Keratinocyte (primary cell): Measurements from ENCODE around the gene TLN1. TPM values are rescaled to one million over a fixed set of nuclear protein-coding genes. Genes with fewer than 3 reads are reported as not detected.

ENCODE experiments used
- DNase-seq: peaks from one replicate; pipeline ENCODE4 v3.0.0-alpha.2; 2011; ENCODE audit warnings: low read depth, missing footprints, low spot score
- FAIRE-seq: peaks from 2 replicates; lab custom pipeline; 2011; peaks lifted over from hg19 to GRCh38; lab: Jason Lieb, UNC
- H2AFZ ChIP-seq: 2 replicates; pipeline ENCODE4 v1.6.0; 2012; ENCODE audit warnings: low read length, control low read depth, inconsistent platforms; ENCODE audit not compliant: control insufficient read depth
- H3K27ac ChIP-seq: 2 replicates; pipeline ENCODE4 v1.5.1; 2011; ENCODE audit warnings: low read length; ENCODE audit not compliant: control insufficient read depth, insufficient read depth
- H3K27me3 ChIP-seq: 3 replicates; pipeline ENCODE4 v1.6.0; 2011; ENCODE audit warnings: low read length; ENCODE audit not compliant: control insufficient read depth, insufficient read depth; ENCODE audit errors: extremely low read depth
- H3K36me3 ChIP-seq, 2 experiments: 2 replicates in 1 of 2; 3 replicates in 1 of 2; pipeline ENCODE4 v1.5.1; 2011; ENCODE audit warnings: low read length in 2 of 2, mild to moderate bottlenecking in 1 of 2; ENCODE audit not compliant: control insufficient read depth in 2 of 2, insufficient read depth in 2 of 2; ENCODE audit errors: extremely low read depth in 1 of 2
- H3K4me1 ChIP-seq: 3 replicates; pipeline ENCODE4 v1.5.1; 2011; ENCODE audit warnings: low read length; ENCODE audit not compliant: control insufficient read depth, insufficient read depth; ENCODE audit errors: extremely low read depth
- H3K4me2 ChIP-seq: 3 replicates; pipeline ENCODE4 v1.6.0; 2011; ENCODE audit warnings: low read depth, low read length; ENCODE audit not compliant: control insufficient read depth, insufficient read depth; ENCODE audit errors: extremely low read depth
- H3K4me3 ChIP-seq, 3 experiments: fragments of 200-600 bp in 1 of 3; sonication (generic) in 1 of 3; 2 replicates in 2 of 3; 3 replicates in 1 of 3; pipeline ENCODE4 v1.5.1; 2011 to 2016; ENCODE audit warnings: low read length in 3 of 3, mild to moderate bottlenecking in 3 of 3, control low read depth in 2 of 3, inconsistent platforms in 1 of 3, low read depth in 1 of 3, mixed read lengths in 1 of 3, mixed run types in 1 of 3, moderate library complexity in 1 of 3; ENCODE audit not compliant: control insufficient read depth in 2 of 3, insufficient read depth in 2 of 3; ENCODE audit errors: extremely low read depth in 1 of 3
- H3K79me2 ChIP-seq: 2 replicates; pipeline ENCODE4 v1.6.0; 2012; ENCODE audit warnings: low read length; ENCODE audit not compliant: control insufficient read depth, insufficient read depth
- H3K9ac ChIP-seq: 3 replicates; pipeline ENCODE4 v1.6.0; 2011; ENCODE audit warnings: low read length; ENCODE audit not compliant: control insufficient read depth, insufficient read depth; ENCODE audit errors: extremely low read depth
- H3K9me1 ChIP-seq: 3 replicates; pipeline ENCODE4 v1.6.0; 2011; ENCODE audit warnings: low read length; ENCODE audit not compliant: control insufficient read depth, insufficient read depth; ENCODE audit errors: extremely low read depth
- H3K9me3 ChIP-seq: 2 replicates; pipeline ENCODE4 v1.5.1; 2012; ENCODE audit warnings: low read depth, low read length; ENCODE audit not compliant: control insufficient read depth
- H4K20me1 ChIP-seq: 3 replicates; pipeline ENCODE4 v1.6.0; 2011; ENCODE audit warnings: low read length; ENCODE audit not compliant: control insufficient read depth, insufficient read depth; ENCODE audit errors: extremely low read depth
- EZH2 ChIP-seq: IDR thresholded peaks from one replicate; pipeline ENCODE4 v1.6.1; 2012; ENCODE audit warnings: inconsistent platforms, mild to moderate bottlenecking, low read length, moderate library complexity
- dilution Hi-C: fragments of 300-500 bp; cut with MboI; formaldehyde crosslinking; loops from one replicate; pipeline ENCODE4 v1.7.0; 2020; ENCODE audit warnings: low sequenced_read_pairs; ENCODE audit not compliant: extremely low pct_ligation_motif_present
- polyA plus RNA-seq, 5 experiments: library from polyadenylated mRNA; depleted of rRNA in 3 of 5; stranded (reverse) in 3 of 5; stranded (forward) in 1 of 5; unstranded in 1 of 5; fragments of >200 nt; gene quantifications; 1 replicate in 1 of 5; 2 replicates in 3 of 5; 3 replicates in 1 of 5; pipeline versions ENCODE4 v1.2.1 to v1.2.3, GENCODE V29; 2011 to 2012; ENCODE audit warnings: missing spikeins in 2 of 5, low read depth in 1 of 5, low replicate concordance in 1 of 5
- TF ChIP-seq, protein P1 (sequence below), 3 experiments: IDR thresholded peaks in 1 of 3; conservative IDR thresholded peaks in 1 of 3; optimal IDR thresholded peaks in 1 of 3; 2 replicates in 2 of 3; 3 replicates in 1 of 3; pipeline versions ENCODE3 to v1.5.1; 2011; ENCODE audit warnings: low read length in 3 of 3, mild to moderate bottlenecking in 3 of 3, moderate library complexity in 2 of 3, control low read depth in 1 of 3, inconsistent platforms in 1 of 3; ENCODE audit not compliant: insufficient read depth in 2 of 3; ENCODE audit errors: extremely low read depth in 1 of 3

The TLN1 gene
- polyA plus RNA-seq, 1 donor (not counting 4 experiments of a cell fraction or from before 2014, with no cell fraction given) = 53.0 TPM

GRCh38 chr9:35748858-35749514 is 17.0 kb upstream of the TLN1 start, which contains the start of the genes GBA2 and RGP1:
Gene GBA2 (minus strand): TSS chr9:35749228. CDS start chr9:35748704, 524 bp downstream.
Gene RGP1 (plus strand): TSS chr9:35749287. CDS start chr9:35749756, 469 bp downstream.
- FAIRE-seq = no peak
- peaks cover 31 to 33% of the 10 kb centered on the region in 2 experiments for H3K36me3 ChIP-seq

GRCh38 chr9:35748242-35748857 is 16.4 kb upstream of the TLN1 start:
- Histone ChIP-seq H3K27ac (peak overlapping the region; percentile 48), H4K20me1 (peaks cover 5% of the 10 kb centered on the region), H3K9ac (peak overlapping the region; percentile 76), H3K4me3 (peak overlapping the region; percentile 73 to 80 (median 80)), H3K9me3 (no peaks in the 10 kb centered on the region), H2AFZ (no peak overlapping the region), H3K36me3 (peaks cover 28 to 36% of the 10 kb centered on the region in 2 experiments), H3K79me2 (peaks cover 43% of the 10 kb centered on the region), H3K27me3 (no peaks in the 10 kb centered on the region), H3K4me2 (peak overlapping the region; percentile 89), H3K9me1 (peaks cover 3% of the 10 kb centered on the region), H3K4me1 (peaks cover 24% of the 10 kb centered on the region)
- dilution Hi-C loops = no loop called here
- TF ChIP-seq EZH2 = no peak
- TF ChIP-seq, protein P1, sequence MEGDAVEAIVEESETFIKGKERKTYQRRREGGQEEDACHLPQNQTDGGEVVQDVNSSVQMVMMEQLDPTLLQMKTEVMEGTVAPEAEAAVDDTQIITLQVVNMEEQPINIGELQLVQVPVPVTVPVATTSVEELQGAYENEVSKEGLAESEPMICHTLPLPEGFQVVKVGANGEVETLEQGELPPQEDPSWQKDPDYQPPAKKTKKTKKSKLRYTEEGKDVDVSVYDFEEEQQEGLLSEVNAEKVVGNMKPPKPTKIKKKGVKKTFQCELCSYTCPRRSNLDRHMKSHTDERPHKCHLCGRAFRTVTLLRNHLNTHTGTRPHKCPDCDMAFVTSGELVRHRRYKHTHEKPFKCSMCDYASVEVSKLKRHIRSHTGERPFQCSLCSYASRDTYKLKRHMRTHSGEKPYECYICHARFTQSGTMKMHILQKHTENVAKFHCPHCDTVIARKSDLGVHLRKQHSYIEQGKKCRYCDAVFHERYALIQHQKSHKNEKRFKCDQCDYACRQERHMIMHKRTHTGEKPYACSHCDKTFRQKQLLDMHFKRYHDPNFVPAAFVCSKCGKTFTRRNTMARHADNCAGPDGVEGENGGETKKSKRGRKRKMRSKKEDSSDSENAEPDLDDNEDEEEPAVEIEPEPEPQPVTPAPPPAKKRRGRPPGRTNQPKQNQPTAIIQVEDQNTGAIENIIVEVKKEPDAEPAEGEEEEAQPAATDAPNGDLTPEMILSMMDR (optimal IDR thresholded peaks at IDR 0.05 in 1 of 3, IDR thresholded peaks at IDR 0.05 in 1 of 3, conservative IDR thresholded peaks at IDR 0.05 in 1 of 3; ENCODE audit: extremely low read depth in 1 of 3, insufficient read depth in 2 of 3, low read length in 3 of 3) = no peak
- DNase-seq (no peak), FAIRE-seq (no peak)

More at GRCh38 chr9:35748858-35749514, 17.0 kb upstream of the TLN1 start, which contains the start of the genes GBA2 and RGP1:
- no peaks in the 10 kb centered on the region for H3K27me3 ChIP-seq
- H3K79me2 ChIP-seq = peaks cover 43% of the 10 kb centered on the region
- peaks cover 5% of the 10 kb centered on the region for H4K20me1 ChIP-seq
- H2AFZ ChIP-seq = peak within 1 kb of the TSS; percentile 84
- no peak for TF ChIP-seq EZH2
- TF ChIP-seq, protein P1 (optimal IDR thresholded peaks at IDR 0.05 in 1 of 3, IDR thresholded peaks at IDR 0.05 in 1 of 3, conservative IDR thresholded peaks at IDR 0.05 in 1 of 3; ENCODE audit: extremely low read depth in 1 of 3, insufficient read depth in 2 of 3, low read length in 3 of 3) = no peak
- peak within 1 kb of the TSS; percentile 48 for H3K27ac ChIP-seq
- peak within 1 kb of the TSS; percentile 89 for H3K4me2 ChIP-seq
- dilution Hi-C loops = no loop called here
- peaks cover 3% of the 10 kb centered on the region for H3K9me1 ChIP-seq
- peak within 1 kb of the TSS; percentile 76 for H3K9ac ChIP-seq
- H3K4me3 ChIP-seq = peak within 1 kb of the TSS; percentile 73 to 80 (median 80)
- peaks cover 24% of the 10 kb centered on the region for H3K4me1 ChIP-seq
- DNase-seq = no peak
- H3K9me3 ChIP-seq = no peaks in the 10 kb centered on the region
